DMS153 (cell line): ENCODE measurements around the gene TRIM62.

Experiments used
- DNase-seq: peaks from one replicate; lab custom pipeline; 2025; lab: John Stamatoyannopoulos, UW

Gene TRIM62

GRCh38 chr1:33180226-33180910 is 1.5 kb downstream of the TRIM62 start:
- DNase-seq = no peak

DNA sequence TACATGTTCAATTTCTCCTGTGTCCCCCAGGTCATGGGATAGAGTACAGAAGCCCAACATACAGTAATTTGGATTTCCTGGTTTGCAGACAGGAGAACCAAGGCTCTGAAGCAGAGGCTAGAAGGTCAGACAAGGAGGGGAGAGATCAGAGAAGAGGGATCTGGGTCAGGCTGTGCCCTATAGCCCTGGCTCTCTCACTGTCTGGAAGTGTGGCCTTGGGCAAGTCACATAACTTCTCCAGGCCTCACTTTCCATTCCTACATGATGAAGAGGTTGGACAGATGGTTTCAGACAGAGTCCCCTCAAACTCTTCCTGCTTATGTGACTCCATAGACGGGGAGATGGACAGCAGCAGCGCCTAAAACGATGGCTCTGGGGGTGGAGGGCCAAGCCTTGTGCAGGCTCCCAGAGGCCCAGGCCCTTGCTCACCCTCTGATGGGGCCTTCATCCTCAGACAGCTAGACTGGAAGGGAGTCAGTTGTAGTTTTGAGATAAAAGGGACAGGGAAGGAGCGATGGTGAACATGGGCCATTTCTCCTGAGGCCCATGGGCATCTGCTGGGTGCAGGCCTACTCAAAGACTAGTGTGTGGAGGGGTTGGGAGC is 2.9 kb downstream of the TRIM62 start:
- no peak for DNase-seq

DNA sequence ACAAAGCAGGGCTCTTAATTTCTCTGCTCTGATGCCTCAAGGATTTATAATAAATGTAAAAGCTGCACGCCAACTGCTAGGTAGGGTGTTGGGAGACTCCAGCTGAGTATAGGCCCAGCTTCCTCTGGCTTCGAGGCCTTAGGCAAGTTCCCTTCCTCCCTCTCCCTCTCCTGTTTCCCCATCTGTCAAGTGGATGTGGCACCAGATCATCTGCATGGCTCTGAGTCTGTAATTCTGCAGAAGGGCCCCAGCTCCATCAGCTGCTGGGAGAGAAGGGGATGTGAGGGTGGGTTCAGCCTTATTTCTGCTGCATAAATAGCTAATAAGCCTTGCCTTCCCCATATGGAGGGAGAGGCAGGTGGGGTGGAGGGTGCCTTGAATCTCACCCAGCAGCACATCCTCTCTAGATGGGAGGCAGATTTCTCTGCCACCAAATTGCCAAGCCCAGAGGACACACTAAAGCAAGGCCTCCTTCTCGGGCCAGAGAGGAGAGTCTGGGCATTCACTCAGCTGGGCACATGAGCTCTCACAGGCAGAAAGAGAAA is 3.8 kb downstream of the TRIM62 start:
- no peak for DNase-seq

GRCh38 chr1:33176887-33177286 is 5.0 kb downstream of the TRIM62 start:
- DNase-seq = no peak

DNA sequence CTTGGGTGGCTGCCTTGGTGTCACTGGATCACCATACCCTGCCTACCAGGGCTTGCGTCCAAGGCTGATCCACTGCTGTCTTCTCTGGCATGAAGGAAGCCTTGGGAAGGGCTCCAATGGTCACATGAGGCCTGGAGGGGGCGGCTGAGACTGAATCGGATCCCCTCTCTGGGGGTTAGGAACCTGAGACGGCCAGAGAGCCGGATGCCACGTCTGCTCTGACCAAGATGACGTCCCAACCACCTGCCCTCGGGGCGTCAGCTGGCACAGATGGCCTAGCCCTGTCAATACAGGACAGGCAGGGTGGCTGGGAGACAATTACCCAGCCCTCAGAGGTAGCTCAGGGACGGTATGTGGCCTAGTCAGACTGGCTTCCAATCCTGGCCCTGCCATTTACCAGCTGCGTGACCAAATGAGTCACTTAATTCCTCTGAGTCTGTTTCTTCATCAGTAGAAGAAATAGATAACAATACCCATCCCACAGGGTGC is 5.4 kb downstream of the TRIM62 start:
- no peak for DNase-seq

GRCh38 chr1:33175865-33176264 is 6.0 kb downstream of the TRIM62 start:
- DNase-seq = no peak

DNA sequence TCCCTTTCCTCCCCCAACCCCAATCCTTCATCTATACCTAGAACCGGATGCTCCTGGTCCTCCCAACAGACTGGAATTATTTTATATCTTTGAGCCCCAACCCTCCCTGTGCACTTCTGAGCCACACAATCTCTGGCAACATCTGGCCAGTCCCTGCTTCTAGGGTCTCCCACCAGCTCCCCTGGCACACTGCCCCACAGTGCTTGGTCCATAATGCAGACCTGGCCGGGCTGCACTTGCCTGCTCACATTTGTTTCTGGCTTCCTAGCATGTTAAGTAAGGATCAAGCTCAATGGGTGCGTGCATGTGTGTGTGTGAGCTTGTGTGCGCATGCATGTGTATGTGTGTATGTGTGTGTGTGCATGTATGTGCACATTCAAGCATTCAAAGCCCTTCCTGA is 8.8 kb downstream of the TRIM62 start:
- no peak for DNase-seq

- DNase-seq = no peak
Observed at GRCh38 chr1:33171977-33172813, 9.6 kb downstream of the TRIM62 start.

- no peak for DNase-seq
Observed at GRCh38 chr1:33170351-33171274, 11.2 kb downstream of the TRIM62 start.

DNA sequence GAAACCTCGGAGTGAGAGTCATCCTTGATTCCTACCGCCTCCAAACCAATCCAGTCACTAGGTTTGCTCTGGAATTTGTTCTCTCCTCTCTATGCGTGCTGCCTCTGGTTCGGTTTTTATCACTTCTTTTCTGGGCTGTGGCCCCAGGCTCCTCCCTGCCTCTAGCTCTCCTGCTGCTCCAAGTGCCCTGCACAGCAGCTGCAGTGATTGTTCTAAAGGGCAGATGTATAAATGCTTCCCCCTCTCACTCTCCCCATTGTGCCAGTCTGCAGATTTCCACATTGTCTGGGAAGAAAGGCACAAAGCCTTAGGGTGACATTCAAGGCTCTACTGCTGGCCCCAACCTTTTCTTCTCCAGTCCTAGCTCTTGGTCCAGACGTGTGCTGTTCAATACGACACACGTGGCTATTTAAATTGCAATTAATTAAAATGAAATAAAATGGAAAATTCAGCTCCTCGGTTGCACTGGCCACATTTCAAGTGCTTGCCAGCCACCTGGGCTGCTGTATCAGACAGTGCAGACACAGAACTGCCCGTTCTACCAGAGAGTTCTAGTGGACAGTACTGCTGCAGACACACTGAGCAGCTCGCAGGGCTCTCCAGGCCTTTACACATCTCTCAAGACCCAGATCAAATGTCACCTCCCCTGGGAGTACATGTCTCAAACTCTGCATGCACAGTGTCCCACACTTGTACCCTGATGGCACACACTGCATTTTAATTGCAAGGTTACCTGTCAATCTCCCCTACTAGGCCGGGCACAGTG is 12.4 kb downstream of the TRIM62 start:
- peak; percentile 47 for DNase-seq

DNA sequence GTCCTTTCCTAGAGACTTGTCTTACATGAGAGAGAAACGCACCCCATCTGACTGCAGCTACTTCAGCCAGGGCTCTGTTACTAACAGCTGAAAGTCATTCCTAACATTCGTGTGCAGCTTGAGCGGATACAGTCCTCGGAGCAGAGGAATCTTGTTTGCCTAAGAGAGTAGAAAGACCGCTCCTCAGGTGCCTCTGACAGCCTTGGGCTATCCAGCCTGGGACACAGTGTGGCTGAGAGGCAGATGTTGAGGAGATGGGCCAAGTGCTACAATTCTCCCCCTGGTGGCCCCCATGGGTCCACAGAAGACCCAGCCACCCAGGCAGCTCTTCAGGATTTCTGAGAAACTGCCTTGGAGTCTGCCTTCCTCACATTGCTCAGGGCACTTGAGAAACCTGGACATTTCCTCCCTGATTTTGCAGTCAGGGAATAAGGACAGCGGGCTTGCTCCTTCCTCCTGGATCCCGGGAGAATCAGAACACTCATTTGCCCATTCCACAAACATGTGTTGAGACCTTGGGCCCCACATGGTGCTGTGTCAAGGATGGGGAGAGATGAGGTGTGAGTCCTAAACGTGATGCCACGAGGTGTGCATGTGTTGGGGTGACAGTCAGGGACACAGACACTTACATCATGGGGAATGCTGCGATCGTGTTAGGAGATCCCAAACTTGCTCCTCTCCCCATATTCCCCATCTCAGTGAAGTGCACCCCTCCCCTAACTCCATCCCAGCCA is 13.1 kb downstream of the TRIM62 start:
- DNase-seq = no peak

GRCh38 chr1:33167650-33168447 is 14.0 kb downstream of the TRIM62 start:
- DNase-seq = no peak

- no peak for DNase-seq
Observed at GRCh38 chr1:33165809-33166208, 16.0 kb downstream of the TRIM62 start.

GRCh38 chr1:33165209-33165608 is 16.6 kb downstream of the TRIM62 start:
- DNase-seq = no peak

DNA sequence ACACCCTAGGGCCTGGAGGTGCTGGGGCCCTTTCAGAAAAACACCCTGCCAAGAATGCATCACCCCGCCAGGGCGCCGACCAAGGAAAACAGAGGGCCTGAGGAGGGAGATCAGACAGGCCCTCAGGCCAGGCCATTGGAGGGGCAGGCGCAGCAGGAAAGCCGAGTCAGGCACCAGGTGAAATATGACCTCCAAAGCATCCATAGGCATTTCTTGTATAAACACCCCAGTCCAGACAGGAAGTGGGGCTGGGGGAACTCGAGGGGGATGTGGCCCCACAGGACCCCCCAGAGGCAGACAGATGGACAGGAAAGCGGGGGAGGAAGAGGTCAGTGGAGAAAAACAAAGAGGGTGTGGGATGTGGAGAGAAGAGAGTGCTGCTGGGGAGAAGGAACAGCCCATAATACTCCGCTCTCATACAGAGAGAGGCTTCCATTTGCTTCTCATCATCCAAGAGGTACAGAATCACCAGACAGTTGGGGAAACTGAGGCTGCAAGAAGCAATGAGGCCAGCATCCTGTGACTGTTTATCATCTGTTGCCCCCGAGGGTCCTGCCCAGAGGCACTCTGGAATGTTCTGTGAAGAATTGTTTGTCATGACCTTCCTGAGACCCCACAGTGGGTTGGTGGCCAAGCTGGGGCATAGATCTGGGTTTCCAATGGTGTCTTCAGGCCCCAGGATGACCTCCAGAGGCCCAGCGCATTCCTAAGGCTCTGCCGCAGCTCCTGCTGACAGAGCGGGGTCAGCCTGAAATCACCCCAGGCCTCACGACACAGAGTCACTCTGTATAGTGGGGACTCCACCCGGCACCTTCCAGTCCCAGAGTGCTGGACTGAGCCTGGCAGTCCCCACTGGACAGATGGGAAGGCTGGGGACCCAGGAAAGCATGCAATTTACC is 18.0 kb downstream of the TRIM62 start:
- DNase-seq = no peak

- DNase-seq = no peak
Observed at GRCh38 chr1:33162141-33162540, 19.7 kb downstream of the TRIM62 start.

GRCh38 chr1:33161061-33161681 is 20.7 kb downstream of the TRIM62 start:
- no peak for DNase-seq

GRCh38 chr1:33159577-33159976 is 22.3 kb downstream of the TRIM62 start:
- DNase-seq = no peak
